Measurements from ENCODE around the gene MOV10L1.

Gene MOV10L1

DNA sequence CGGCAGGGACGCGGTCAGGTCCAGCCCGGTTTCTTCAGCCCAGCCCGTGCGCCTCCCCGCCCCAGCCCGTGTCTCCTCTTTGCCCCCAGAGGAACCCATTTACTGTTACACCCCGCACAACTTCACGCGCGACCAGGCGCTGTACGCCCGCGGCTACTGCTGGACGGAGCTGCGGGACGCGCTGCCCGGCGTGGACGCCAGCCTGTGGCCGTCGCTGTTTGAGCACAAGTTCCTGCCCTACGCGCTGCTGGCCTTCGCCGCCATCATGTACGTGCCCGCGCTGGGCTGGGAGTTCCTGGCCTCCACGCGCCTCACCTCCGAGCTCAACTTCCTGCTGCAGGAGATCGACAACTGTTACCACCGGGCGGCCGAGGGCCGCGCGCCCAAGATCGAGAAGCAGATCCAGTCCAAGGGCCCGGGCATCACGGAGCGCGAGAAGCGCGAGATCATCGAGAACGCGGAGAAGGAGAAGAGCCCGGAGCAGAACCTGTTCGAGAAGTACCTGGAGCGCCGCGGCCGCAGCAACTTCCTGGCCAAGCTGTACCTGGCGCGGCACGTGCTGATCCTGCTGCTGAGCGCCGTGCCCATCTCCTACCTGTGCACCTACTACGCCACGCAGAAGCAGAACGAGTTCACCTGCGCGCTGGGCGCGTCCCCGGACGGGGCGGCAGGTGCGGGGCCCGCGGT is 87.2 kb downstream of the MOV10L1 start:
- DNase-seq (ENCODE audit: low read depth): no peak

DNA sequence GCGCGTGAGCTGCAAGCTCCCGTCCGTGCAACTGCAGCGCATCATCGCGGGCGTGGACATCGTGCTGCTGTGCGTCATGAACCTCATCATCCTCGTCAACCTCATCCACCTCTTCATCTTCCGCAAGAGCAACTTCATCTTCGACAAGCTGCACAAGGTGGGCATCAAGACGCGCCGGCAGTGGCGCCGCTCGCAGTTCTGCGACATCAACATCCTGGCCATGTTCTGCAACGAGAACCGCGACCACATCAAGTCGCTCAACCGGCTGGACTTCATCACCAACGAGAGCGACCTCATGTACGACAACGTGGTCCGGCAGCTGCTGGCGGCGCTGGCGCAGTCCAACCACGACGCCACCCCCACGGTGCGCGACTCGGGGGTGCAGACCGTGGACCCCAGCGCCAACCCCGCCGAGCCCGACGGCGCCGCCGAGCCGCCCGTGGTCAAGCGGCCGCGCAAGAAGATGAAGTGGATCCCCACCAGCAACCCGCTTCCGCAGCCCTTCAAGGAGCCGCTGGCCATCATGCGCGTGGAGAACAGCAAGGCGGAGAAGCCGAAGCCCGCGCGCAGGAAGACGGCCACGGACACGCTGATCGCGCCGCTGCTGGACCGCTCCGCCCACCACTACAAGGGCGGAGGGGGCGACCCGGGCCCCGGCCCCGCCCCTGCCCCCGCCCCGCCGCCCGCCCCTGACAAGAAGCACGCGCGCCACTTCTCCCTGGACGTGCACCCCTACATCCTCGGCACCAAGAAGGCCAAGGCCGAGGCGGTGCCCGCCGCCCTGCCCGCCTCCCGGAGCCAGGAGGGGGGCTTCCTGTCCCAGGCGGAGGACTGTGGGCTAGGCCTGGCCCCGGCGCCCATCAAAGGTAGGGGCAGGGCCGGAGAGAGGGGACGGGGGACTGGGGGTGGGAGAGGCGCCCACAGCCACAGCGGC is 88.0 kb downstream of the MOV10L1 start:
- DNase-seq (ENCODE audit: low read depth): no peak

GRCh38 chr22:50178471-50178864 is 88.7 kb downstream of the MOV10L1 start:
- no peak for DNase-seq (ENCODE audit: low read depth)

GRCh38 chr22:50178871-50179869 is 89.4 kb downstream of the MOV10L1 start:
- DNase-seq (ENCODE audit: low read depth): no peak

DNA sequence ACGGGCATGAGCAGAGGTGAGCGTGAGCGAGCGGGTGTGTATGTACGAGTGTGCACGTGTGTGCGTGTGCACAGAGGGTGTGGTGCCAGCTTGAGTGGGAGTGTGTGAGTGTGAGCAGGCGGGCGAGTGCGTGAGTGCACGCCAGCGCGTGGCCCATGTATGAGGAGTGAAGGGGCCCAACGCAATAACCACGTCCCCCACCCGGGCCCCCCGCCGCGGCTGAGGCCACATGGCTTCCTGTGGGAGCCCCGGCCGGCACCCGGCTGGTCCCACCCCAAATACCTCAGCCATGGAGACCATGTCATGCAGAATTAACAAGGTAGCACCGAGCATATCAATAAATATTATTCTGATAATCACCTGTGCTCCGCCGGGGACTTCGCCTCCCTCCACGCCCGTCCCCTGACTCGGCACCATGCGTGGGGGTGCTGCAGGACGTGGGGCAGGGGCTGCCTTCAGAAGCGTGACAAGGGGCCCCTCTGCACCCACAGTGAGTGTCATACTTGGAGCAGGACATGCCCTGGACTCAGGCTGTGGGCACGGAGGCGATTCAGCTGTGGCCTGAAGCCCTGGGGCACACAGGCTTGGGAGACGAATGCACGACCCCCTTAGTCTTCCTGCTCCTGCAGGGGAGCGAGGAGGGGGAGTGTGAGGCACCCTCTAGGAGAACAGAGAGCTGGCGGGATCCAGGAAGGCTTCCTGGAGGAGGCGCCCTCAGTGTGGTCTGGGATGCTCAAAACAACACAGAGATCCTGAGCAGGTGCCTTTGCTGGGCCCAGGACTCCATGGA is 90.3 kb downstream of the MOV10L1 start:
- no peak for DNase-seq (ENCODE audit: low read depth)

DNA sequence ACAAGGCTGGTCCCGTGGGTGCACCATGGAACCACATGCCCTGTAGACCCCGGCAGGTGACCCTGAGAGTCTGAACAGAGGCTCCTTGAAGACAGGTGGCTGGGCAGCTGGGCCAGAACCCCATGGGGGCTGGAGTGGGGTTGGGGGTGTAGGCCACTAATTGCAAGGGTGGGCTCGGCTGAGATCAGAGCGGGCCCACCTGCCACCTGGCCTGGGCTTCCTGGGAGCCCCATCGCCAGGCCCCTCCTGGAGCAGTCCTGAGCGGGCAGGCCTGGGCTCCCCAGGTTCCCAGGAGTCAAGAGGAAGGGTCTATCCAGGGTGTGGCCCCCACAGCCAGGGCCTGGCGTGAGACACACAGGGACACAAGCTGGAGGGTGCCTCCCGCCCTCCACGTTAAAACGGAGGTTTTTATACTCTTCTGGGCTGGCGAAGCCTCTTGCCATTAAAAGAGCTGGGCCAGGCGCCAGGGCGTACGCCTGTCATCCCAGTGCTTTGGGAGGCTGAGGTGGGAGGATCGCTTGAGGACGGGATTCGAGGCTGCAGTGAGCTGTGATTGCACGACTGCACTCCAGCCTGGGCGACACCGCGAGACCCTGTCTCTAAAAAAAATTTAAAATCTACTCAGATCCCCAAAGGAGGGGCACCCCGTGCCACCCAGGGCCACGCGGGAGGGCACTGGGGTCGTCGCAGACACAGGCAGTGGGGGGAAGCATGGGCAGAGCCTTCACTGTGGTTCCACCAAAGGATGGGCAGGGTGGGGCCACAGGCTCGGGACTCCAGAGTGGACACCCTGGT is 91.1 kb downstream of the MOV10L1 start:
- DNase-seq (ENCODE audit: low read depth): no peak

GRCh38 chr22:50182176-50183081 is 92.6 kb downstream of the MOV10L1 start:
- DNase-seq (ENCODE audit: low read depth): no peak

GRCh38 chr22:50183141-50183971 is 93.5 kb downstream of the MOV10L1 start:
- DNase-seq (ENCODE audit: low read depth): no peak

GRCh38 chr22:50184004-50184901 is 94.4 kb downstream of the MOV10L1 start:
- no peak for DNase-seq (ENCODE audit: low read depth)

GRCh38 chr22:50184902-50185374 is 95.1 kb downstream of the MOV10L1 start:
- no peak for DNase-seq (ENCODE audit: low read depth)

DNA sequence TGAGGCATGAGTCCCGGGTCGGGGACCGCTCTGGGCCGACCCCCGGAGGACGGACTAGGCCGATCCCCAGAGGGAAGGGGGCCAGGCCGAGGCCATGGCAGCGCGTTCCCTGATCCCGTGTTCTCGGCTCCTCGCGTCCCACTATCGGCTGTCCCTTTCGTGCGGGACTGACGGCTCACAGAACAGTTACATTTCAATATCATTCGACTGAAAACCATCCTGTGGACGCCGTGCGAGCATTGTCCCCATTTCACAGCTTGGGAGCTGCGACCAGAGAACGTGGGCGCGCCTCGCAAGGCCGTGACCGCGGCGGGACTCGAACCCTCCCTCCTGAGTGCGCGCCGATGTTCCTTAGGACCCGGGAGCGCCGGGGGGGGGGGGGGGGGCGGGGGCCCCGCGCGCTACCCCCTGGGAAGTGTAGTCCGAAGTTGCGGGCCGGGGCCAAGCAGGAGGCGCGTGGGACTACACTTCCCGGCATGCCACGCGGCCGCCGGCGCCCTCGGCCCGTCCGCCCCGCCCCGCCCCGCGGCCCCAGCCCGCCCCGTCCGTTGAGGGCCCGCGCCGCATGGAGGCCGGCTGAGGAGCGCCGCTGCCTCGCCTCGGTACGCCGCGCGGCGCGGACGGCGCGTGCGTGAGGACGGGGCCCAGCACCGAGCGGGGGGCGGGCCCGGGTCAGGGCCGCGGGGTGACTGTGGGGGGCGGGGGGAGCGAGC is 95.7 kb downstream of the MOV10L1 start, which contains the start of gene TRABD:
TSS of gene TRABD (plus strand) at position 539 of the 713 bp plus-strand sequence. CDS start 7,148 bp downstream, outside the sequence.
- DNase-seq (ENCODE audit: low read depth): no peak

DNA sequence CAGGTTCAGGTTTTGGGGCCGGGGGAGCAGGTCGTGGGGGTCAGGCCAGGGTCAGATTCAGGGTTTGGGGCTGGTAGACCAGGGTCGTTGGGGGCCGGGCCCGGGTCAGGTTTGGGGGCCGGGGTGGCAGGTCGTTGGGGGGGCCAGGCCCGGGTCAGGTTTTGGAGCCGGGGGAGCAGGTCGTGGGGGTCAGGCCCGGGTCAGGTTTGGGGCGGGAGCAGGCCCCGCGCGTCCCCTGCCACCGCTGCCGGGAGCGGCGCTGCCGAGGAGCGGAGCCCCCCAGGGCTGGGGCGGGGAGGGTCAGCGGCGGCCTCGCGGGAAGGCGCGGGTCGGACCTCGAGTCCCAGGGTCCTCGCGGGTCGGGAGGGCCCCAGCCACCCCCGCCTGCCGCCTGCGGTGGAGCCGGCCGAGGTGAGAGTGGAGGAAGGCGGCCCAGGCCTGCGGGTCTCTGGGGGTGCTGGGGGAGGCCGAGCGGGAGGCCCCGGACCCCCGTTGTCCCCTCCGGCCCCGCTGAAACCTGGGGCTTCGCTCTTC is 96.4 kb downstream of the MOV10L1 start:
- DNase-seq (ENCODE audit: low read depth): no peak

GRCh38 chr22:50186761-50187523 is 97.1 kb downstream of the MOV10L1 start:
- no peak for DNase-seq (ENCODE audit: low read depth)

DNA sequence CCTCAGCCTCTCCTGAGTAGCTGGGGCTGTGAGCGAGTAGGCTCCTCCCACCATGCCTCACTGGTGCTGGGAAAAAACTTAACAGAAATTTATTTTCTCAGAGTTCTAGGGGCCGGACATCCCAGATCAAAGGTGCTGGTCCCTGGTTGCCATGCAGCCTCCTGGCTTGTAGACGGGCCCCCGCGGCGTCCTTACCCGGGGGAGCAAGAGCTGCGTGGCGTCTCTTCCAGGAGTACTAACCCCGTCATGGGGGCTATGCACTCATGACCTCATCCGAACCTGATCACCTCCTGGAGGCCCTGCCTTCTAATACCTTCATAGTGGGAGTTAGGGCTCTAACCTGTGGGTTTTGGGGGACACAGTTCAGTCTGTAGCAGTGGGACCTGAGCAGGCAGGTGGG is 98.5 kb downstream of the MOV10L1 start:
- no peak for DNase-seq (ENCODE audit: low read depth)

DNA sequence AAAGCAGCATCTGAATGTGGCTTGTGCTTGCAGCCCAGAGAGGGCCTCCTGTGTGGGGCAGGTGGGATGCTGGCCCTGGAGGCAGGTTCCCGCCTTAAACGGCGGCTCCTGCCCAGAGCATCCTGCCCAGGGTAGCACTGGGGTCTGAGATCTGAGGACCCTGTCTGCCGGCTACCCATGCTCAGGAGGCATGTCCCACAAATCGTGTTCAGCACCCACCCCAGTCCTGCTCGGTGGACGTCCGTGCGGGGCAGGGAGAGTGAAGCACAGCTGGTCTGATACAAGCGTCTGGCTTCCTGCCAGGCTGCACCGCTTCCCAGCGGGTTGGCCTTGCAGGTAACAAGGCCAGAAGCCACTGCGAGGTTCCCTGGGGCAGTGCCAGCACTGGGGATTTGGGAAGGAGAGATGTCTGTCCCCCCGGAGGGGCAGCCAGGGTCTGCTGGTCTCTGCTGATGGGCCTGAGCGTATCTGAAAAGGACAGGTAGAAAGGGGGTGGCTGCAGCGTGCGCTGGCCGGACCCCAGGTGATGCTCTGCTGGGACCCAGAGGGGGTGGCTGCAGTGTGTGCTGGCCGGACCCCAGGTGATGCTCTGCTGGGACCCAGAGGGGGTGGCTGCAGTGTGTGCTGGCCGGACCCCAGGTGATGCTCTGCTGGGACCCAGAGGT is 99.5 kb downstream of the MOV10L1 start:
- no peak for DNase-seq (ENCODE audit: low read depth)
